ENCODE results near the gene SPINK5. TPM values are rescaled to one million over a fixed set of nuclear protein-coding genes. Genes with fewer than 3 reads are reported as not detected.

Gene SPINK5
- total RNA-seq, 1 donor from 2014 or later: 12.9 TPM

- Mint-ChIP-seq H3K36me3 (ENCODE audit: low read depth) (no peaks in the 10 kb centered on the region), H3K9me3 (no peaks in the 10 kb centered on the region), H3K4me3 (no peak overlapping the region), H3K27me3 (ENCODE audit: low read depth) (no peaks in the 10 kb centered on the region), H3K4me1 (no peaks in the 10 kb centered on the region), H3K27ac (ENCODE audit: unreplicated experiment) (no peak overlapping the region)
- TF ChIP-seq CTCF (conservative IDR thresholded peaks at IDR 0.05): no peak
- DNase-seq (ENCODE audit: low read depth, low spot score): no peak
Observed at GRCh38 chr5:148166550-148167283, 102.9 kb downstream of the SPINK5 start.

- Mint-ChIP-seq H3K27ac (ENCODE audit: unreplicated experiment) (no peak within 1 kb of the TSS), H3K4me3 (no peak within 1 kb of the TSS), H3K27me3 (ENCODE audit: low read depth) (peaks cover 7% of the 10 kb centered on the region), H3K4me1 (no peaks in the 10 kb centered on the region), H3K9me3 (no peaks in the 10 kb centered on the region), H3K36me3 (ENCODE audit: low read depth) (no peaks in the 10 kb centered on the region)
- no peak for TF ChIP-seq CTCF (conservative IDR thresholded peaks at IDR 0.05)
- DNase-seq (ENCODE audit: low read depth, low spot score): no peak
Observed at GRCh38 chr5:148168246-148168645, 104.5 kb downstream of the SPINK5 start, which contains the start of gene SPINK14. Gene SPINK14 (plus strand): TSS chr5:148168546. CDS start chr5:148169733, 1,187 bp downstream.

- Mint-ChIP-seq H3K27ac (ENCODE audit: unreplicated experiment) (no peak overlapping the region), H3K4me3 (no peak overlapping the region), H3K36me3 (ENCODE audit: low read depth) (no peaks in the 10 kb centered on the region)
Observed at GRCh38 chr5:148172377-148172776, 108.6 kb downstream of the SPINK5 start.

GRCh38 chr5:148176480-148176879 lies 112.7 kb downstream of the SPINK5 start:
- Mint-ChIP-seq H3K9me3 (no peaks in the 10 kb centered on the region), H3K36me3 (ENCODE audit: low read depth) (no peaks in the 10 kb centered on the region), H3K4me1 (no peaks in the 10 kb centered on the region), H3K4me3 (no peak overlapping the region), H3K27me3 (ENCODE audit: low read depth) (peaks cover 31% of the 10 kb centered on the region), H3K27ac (ENCODE audit: unreplicated experiment) (no peak overlapping the region)
- no peak for TF ChIP-seq CTCF (conservative IDR thresholded peaks at IDR 0.05)
- DNase-seq (ENCODE audit: low read depth, low spot score): no peak

More at GRCh38 chr5:148172377-148172776, 108.6 kb downstream of the SPINK5 start:
- peaks cover 26% of the 10 kb centered on the region for H3K27me3 Mint-ChIP-seq (ENCODE audit: low read depth)
- TF ChIP-seq CTCF (conservative IDR thresholded peaks at IDR 0.05): no peak
- DNase-seq (ENCODE audit: low read depth, low spot score): no peak
- no peaks in the 10 kb centered on the region for H3K9me3 Mint-ChIP-seq
- no peaks in the 10 kb centered on the region for H3K4me1 Mint-ChIP-seq

- no peak for TF ChIP-seq CTCF (conservative IDR thresholded peaks at IDR 0.05)
- DNase-seq (ENCODE audit: low read depth, low spot score): no peak
- H3K4me1 Mint-ChIP-seq: no peaks in the 10 kb centered on the region
- H3K36me3 Mint-ChIP-seq (ENCODE audit: low read depth): no peaks in the 10 kb centered on the region
- H3K27ac Mint-ChIP-seq (ENCODE audit: unreplicated experiment): no peak overlapping the region
- H3K4me3 Mint-ChIP-seq: no peak overlapping the region
- peaks cover 31% of the 10 kb centered on the region for H3K27me3 Mint-ChIP-seq (ENCODE audit: low read depth)
- H3K9me3 Mint-ChIP-seq: no peaks in the 10 kb centered on the region
Observed at GRCh38 chr5:148177207-148177606, 113.4 kb downstream of the SPINK5 start.

Data from neural crest cell (in vitro differentiated cells).